ENCODE measurements around the gene COL23A1. TPM values are rescaled to one million over a fixed set of nuclear protein-coding genes. Genes with fewer than 3 reads are reported as not detected.

COL23A1 gene
- total RNA-seq, 2 experiments from 2014 or later, result 0.11 TPM; not detected in 1

DNA sequence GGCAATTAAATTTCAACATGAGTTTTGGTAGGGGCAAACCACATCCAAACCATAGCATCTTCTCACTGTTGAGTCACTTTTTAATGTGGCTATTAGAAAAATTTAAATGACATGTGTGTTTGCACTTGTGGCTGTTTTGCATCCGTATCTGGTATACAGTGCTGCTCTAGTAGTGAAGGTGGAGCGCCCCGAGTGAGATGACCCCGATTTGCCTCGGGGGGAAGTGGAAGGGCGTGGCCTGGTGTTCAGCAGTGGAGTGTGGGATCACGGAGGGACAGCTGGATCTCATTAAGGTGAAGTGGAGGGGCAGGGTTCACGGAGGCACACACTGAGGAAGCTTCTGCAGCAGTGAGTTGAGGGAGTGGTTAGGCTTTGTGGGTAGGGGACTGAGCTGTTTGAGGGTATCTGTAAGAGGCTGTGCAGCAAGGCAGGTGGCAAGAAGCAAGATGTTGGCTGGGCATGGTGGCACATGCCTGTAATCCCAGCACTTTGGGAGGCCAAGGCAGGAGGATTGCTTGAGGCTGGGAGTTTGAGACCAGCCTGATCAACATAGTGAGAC lies 396.9 kb downstream of the COL23A1 start:
- ChIA-PET POLR2A (interaction anchor here (0.9 kb wide), 2 partner anchors 8 to 11 kb away, joined by 3 to 4 read pairs; partner anchors contain the start of gene HNRNPAB), CTCF (interaction anchor here (0.9 to 1.0 kb wide), 2 partner anchors 11 to 118 kb away, joined by 3 read pairs; partner anchors contain the start of gene HNRNPAB)
- peaks cover 14% of the 10 kb centered on the region for H3K4me1 Mint-ChIP-seq (ENCODE audit: low read depth)
- DNase-seq, result no peak
- ATAC-seq, result peak; percentile 55
- TF ChIP-seq, protein P1, sequence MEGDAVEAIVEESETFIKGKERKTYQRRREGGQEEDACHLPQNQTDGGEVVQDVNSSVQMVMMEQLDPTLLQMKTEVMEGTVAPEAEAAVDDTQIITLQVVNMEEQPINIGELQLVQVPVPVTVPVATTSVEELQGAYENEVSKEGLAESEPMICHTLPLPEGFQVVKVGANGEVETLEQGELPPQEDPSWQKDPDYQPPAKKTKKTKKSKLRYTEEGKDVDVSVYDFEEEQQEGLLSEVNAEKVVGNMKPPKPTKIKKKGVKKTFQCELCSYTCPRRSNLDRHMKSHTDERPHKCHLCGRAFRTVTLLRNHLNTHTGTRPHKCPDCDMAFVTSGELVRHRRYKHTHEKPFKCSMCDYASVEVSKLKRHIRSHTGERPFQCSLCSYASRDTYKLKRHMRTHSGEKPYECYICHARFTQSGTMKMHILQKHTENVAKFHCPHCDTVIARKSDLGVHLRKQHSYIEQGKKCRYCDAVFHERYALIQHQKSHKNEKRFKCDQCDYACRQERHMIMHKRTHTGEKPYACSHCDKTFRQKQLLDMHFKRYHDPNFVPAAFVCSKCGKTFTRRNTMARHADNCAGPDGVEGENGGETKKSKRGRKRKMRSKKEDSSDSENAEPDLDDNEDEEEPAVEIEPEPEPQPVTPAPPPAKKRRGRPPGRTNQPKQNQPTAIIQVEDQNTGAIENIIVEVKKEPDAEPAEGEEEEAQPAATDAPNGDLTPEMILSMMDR (IDR thresholded peaks at IDR 0.05), result no peak
- no peaks in the 10 kb centered on the region for H3K9me3 Mint-ChIP-seq
- no peak overlapping the region for H3K4me3 Mint-ChIP-seq
- H3K36me3 Mint-ChIP-seq (ENCODE audit: low read depth), result no peaks in the 10 kb centered on the region
- H3K27me3 Mint-ChIP-seq, result peaks cover 7% of the 10 kb centered on the region
- intact Hi-C loops (cut with micrococcal nuclease), result no loop called here
- no peak overlapping the region for H3K27ac Mint-ChIP-seq

DNA sequence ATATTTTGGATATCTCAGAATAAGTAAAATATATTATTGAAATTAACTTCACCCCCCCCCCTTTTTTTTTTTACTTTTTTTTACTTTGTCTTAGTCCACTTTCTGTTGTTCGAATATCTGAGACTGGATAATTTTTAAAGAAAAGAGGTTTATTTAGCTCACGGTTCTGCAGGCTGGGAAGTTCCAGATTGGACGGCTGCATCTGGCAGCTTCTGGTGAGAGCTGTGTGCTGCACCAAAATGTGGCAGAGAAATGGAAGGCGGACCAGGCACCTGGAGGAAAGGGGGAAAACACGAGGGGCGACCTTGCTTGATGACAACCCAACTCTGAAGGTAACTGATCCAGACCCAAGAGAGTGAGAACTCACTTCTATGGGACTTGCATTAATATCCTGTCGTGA lies 397.4 kb downstream of the COL23A1 start:
- CTCF ChIA-PET, result interaction anchor here (0.9 to 1.0 kb wide), 2 partner anchors 11 to 117 kb away, joined by 3 read pairs; partner anchors contain the start of gene HNRNPAB
- H3K27ac Mint-ChIP-seq, result no peak overlapping the region
- ATAC-seq (no peak), DNase-seq (no peak)
- H3K4me3 Mint-ChIP-seq, result no peak overlapping the region
- peaks cover 14% of the 10 kb centered on the region for H3K4me1 Mint-ChIP-seq (ENCODE audit: low read depth)
- POLR2A ChIA-PET, result interaction anchor here (0.9 kb wide), 2 partner anchors 9 to 11 kb away, joined by 3 to 4 read pairs; partner anchors contain the start of gene HNRNPAB
- TF ChIP-seq, protein P1 (IDR thresholded peaks at IDR 0.05), result no peak
- H3K36me3 Mint-ChIP-seq (ENCODE audit: low read depth), result no peaks in the 10 kb centered on the region
- intact Hi-C loops (cut with micrococcal nuclease), result no loop called here
- no peaks in the 10 kb centered on the region for H3K9me3 Mint-ChIP-seq
- H3K27me3 Mint-ChIP-seq, result peaks cover 7% of the 10 kb centered on the region

DNA sequence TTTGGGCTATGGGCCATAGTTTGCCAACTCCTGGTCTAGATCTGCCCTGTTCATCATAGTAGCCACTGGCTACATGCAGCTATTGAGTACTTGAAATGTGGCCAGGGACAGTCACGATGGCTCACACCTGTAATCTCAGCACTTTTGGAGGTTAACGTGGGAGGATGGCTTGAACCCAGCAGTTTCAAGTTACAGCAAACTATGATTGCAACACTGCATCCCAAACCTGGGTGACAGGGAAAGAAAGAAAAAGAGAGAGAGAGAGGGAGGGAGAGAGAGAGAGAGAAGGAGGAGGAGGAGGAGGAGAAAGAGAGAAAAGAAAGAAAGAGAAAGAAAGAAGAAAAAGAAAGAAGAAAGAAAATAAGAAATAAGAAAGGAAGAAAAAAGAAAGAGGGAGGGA lies 397.9 kb downstream of the COL23A1 start:
- no peak for DNase-seq
- POLR2A ChIA-PET, result no interaction called here
- CTCF ChIA-PET, result interaction anchor here (0.9 kb wide), 1 partner anchor 117 kb away, joined by 3 read pairs; no protein-coding TSS in a partner anchor
- H3K4me3 Mint-ChIP-seq, result no peak overlapping the region
- intact Hi-C loops (cut with micrococcal nuclease), result no loop called here
- H3K4me1 Mint-ChIP-seq (ENCODE audit: low read depth), result peaks cover 14% of the 10 kb centered on the region
- ATAC-seq, result no peak
- H3K27me3 Mint-ChIP-seq, result peaks cover 7% of the 10 kb centered on the region
- TF ChIP-seq, protein P1 (IDR thresholded peaks at IDR 0.05), result no peak
- no peak overlapping the region for H3K27ac Mint-ChIP-seq
- H3K36me3 Mint-ChIP-seq (ENCODE audit: low read depth), result no peaks in the 10 kb centered on the region
- H3K9me3 Mint-ChIP-seq, result no peaks in the 10 kb centered on the region

DNA sequence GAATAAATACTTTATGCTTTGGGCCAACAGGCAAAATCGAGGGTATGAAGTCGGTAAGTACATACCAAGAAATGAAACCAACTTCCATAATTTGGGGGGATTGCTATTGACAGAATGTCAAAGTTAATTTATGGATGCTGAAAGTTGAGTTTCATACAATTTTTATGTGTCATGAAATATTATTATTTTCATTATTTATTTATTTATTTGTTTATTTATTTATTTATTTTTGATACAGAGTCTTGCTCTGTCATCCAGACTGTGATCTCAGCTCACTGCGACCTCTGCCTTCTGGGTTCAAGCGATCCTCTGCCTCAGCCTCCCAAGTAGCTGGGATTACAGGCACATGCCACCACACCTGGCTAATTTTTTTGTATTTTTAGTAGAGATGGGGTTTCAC lies 398.5 kb downstream of the COL23A1 start:
- no peaks in the 10 kb centered on the region for H3K36me3 Mint-ChIP-seq (ENCODE audit: low read depth)
- H3K9me3 Mint-ChIP-seq, result no peaks in the 10 kb centered on the region
- H3K4me1 Mint-ChIP-seq (ENCODE audit: low read depth), result peaks cover 14% of the 10 kb centered on the region
- POLR2A ChIA-PET, result no interaction called here
- CTCF ChIA-PET, result interaction anchor here (1.2 kb wide), 1 partner anchor 129 kb away, joined by 3 read pairs; no protein-coding TSS in a partner anchor
- intact Hi-C loops (cut with micrococcal nuclease), result no loop called here
- H3K27me3 Mint-ChIP-seq, result peaks cover 7% of the 10 kb centered on the region
- no peak overlapping the region for H3K4me3 Mint-ChIP-seq
- H3K27ac Mint-ChIP-seq, result no peak overlapping the region
- TF ChIP-seq, protein P1 (IDR thresholded peaks at IDR 0.05), result no peak
- DNase-seq, result no peak
- no peak for ATAC-seq

DNA sequence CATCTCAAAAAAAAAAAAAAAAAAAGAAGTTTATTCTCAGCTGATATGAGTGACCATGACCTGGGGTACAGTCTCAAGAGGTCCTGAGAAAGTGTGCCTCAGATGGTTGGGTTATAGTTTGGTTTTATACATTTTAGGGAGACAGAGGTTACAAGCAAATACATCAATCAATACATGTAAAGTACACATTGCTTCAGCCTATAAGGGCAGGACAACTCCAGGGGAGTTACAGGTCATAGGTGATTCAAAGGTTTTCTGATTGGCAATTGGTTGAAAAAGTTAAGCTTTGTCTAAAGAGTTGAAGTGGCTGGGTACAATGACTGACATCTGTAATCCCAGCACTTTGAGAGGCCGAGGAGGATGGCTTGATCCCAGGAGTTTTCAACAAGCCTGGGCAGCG lies 400.8 kb downstream of the COL23A1 start:
- peaks cover 14% of the 10 kb centered on the region for H3K4me1 Mint-ChIP-seq (ENCODE audit: low read depth)
- H3K27ac Mint-ChIP-seq, result no peak overlapping the region
- intact Hi-C loops (cut with micrococcal nuclease), result no loop called here
- ChIA-PET CTCF (interaction anchor here (1.3 to 2.1 kb wide), 2 partner anchors 68 to 114 kb away, joined by 3 to 10 read pairs; no protein-coding TSS in a partner anchor), POLR2A (interaction anchor here (0.7 to 1.1 kb wide), 2 partner anchors 14 to 51 kb away, joined by 4 read pairs; no protein-coding TSS in a partner anchor)
- peaks cover 7% of the 10 kb centered on the region for H3K27me3 Mint-ChIP-seq
- H3K4me3 Mint-ChIP-seq, result no peak overlapping the region
- ATAC-seq, result no peak
- no peaks in the 10 kb centered on the region for H3K9me3 Mint-ChIP-seq
- TF ChIP-seq, protein P1 (IDR thresholded peaks at IDR 0.05), result no peak
- DNase-seq, result no peak
- H3K36me3 Mint-ChIP-seq (ENCODE audit: low read depth), result no peaks in the 10 kb centered on the region
